ENCODE measurements around the gene WDR20. TPM values are rescaled to one million over a fixed set of nuclear protein-coding genes. Genes with fewer than 3 reads are reported as not detected.

Gene WDR20
- total and polyA plus RNA-seq, 2 of the 8 experiments (the other 6 are each of a cell fraction or from before 2014, with no cell fraction given) = 11.2 to 26.7 TPM

GRCh38 chr14:102229071-102229738 is 89.5 kb downstream of the WDR20 start:
- DNase-seq (ENCODE audit: low read depth in 1 of 2, low spot score in 2 of 2) (no peak), FAIRE-seq (no peak)
- Histone ChIP-seq H3K79me1 (ENCODE audit: low read depth, low read length) (no peaks in the 10 kb centered on the region), H3K23me2 (ENCODE audit: low read depth, low read length) (no peaks in the 10 kb centered on the region), H3K14ac (ENCODE audit: insufficient read length) (no peak overlapping the region), H3K18ac (ENCODE audit: extremely low read depth, low read length) (no peak overlapping the region), H4K91ac (replicated peaks; ENCODE audit: insufficient read length, low read length) (no peak overlapping the region), H4K20me1 (replicated peaks in 1 of 2; ENCODE audit: control insufficient read depth in 1 of 2, insufficient read depth in 2 of 2, low read length in 2 of 2) (no peaks in the 10 kb centered on the region), H2BK120ac (replicated peaks; ENCODE audit: low read depth, low read length) (no peak overlapping the region), H4K8ac (ENCODE audit: extremely low read depth, insufficient read depth, low read length) (peak overlapping the region; percentile 87), H3K4ac (replicated peaks; ENCODE audit: insufficient read length, low read depth, low read length) (no peak overlapping the region), H2BK20ac (ENCODE audit: low read length) (no peak overlapping the region), H3K27me3 (replicated peaks in 1 of 4; ENCODE audit: control insufficient read depth in 3 of 4, extremely low read depth in 1 of 4, insufficient read depth in 3 of 4, low read length in 3 of 4) (no peaks in the 10 kb centered on the region), H3K79me2 (ENCODE audit: control insufficient read depth in 1 of 2, insufficient read depth in 2 of 2, low read length in 2 of 2) (no peaks in the 10 kb centered on the region), H3K23ac (ENCODE audit: insufficient read length) (no peak overlapping the region), H3K56ac (replicated peaks; ENCODE audit: insufficient read length, low read depth, low read length) (no peak overlapping the region), H2BK5ac (ENCODE audit: low read depth, low read length) (no peak overlapping the region), H3K4me3 (ENCODE audit: extremely low read depth in 1 of 4, insufficient read depth in 2 of 4, low read depth in 3 of 4, low read length in 4 of 4) (no peak overlapping the region), H3K9ac (replicated peaks in 1 of 4; ENCODE audit: extremely low read depth in 1 of 4, low read depth in 3 of 4, low read length in 3 of 4) (no peak overlapping the region; a peak in 1 of 7 replicates), H3K4me2 (ENCODE audit: insufficient read depth in 1 of 2, low read depth in 2 of 2, low read length in 2 of 2) (no peak overlapping the region), H4K5ac (ENCODE audit: insufficient read length, low read depth, low read length) (no peak overlapping the region), H3K36me3 (ENCODE audit: control insufficient read depth in 2 of 4, insufficient read depth in 4 of 4, low read length in 3 of 4) (no peaks in the 10 kb centered on the region), H2AFZ (ENCODE audit: low read length) (no peak overlapping the region), H3K27ac (ENCODE audit: low read depth, low read length) (no peak overlapping the region), H2AK5ac (ENCODE audit: low read depth, low read length) (no peak overlapping the region), H2BK12ac (ENCODE audit: low read depth, low read length) (no peak overlapping the region), H3K9me3 (ENCODE audit: insufficient read depth in 2 of 2, low read depth in 1 of 2, low read length in 1 of 2) (no peaks in the 10 kb centered on the region), H2BK15ac (ENCODE audit: low read length) (no peak overlapping the region), H3K4me1 (replicated peaks in 1 of 4; ENCODE audit: control insufficient read depth in 3 of 4, insufficient read depth in 4 of 4, low read length in 3 of 4) (no peaks in the 10 kb centered on the region; a peak in 2 of 7 replicates)
- CTCF ChIA-PET (ENCODE audit: partially characterized antibody) = interaction anchor here (1.2 to 6.4 kb wide), 4 partner anchors 13 to 132 kb away, joined by 3 to 44 read pairs (median 9); partner anchors contain the start of gene ZNF839
- POLR2A ChIA-PET (ENCODE audit: partially characterized antibody) = interaction anchor here (1.3 kb wide), 1 partner anchor 8 kb away, joined by 4 read pairs; no protein-coding TSS in a partner anchor
- 95% methylated on average over 41 of the region's 43 CpGs; no CpG with 5 or more reads in 1 of the 2 experiments for WGBS, 2 experiments (ENCODE audit: extremely low coverage in 1 of 2, insufficient coverage in 1 of 2, insufficient read length in 1 of 2, insufficient replicate concordance in 2 of 2, low coverage in 1 of 2, low lambda C conversion rate in 2 of 2, missing lambda C conversion rate in 1 of 2)
